ENCODE measurements around the gene MAP3K8.

DNA sequence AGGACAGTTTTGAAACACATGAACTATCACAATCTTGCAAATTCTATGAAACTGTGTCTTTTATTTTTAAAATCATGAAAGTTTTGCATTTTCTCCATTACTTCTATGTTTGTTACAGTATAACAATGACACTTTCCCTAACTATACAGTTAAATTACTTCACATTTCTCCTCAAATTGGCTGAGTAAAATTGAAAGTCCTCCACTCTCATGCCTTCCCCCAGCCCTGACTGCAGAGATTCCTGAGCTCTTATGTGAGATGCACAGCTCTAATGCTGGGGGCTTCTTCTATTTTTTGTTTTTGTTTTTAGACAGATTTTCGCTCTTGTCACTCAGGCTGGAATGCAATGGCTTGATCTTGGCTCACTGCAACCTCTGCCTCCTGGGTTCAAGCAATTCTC is 22.7 kb upstream of the MAP3K8 start:
- TF ChIP-seq, protein P1, sequence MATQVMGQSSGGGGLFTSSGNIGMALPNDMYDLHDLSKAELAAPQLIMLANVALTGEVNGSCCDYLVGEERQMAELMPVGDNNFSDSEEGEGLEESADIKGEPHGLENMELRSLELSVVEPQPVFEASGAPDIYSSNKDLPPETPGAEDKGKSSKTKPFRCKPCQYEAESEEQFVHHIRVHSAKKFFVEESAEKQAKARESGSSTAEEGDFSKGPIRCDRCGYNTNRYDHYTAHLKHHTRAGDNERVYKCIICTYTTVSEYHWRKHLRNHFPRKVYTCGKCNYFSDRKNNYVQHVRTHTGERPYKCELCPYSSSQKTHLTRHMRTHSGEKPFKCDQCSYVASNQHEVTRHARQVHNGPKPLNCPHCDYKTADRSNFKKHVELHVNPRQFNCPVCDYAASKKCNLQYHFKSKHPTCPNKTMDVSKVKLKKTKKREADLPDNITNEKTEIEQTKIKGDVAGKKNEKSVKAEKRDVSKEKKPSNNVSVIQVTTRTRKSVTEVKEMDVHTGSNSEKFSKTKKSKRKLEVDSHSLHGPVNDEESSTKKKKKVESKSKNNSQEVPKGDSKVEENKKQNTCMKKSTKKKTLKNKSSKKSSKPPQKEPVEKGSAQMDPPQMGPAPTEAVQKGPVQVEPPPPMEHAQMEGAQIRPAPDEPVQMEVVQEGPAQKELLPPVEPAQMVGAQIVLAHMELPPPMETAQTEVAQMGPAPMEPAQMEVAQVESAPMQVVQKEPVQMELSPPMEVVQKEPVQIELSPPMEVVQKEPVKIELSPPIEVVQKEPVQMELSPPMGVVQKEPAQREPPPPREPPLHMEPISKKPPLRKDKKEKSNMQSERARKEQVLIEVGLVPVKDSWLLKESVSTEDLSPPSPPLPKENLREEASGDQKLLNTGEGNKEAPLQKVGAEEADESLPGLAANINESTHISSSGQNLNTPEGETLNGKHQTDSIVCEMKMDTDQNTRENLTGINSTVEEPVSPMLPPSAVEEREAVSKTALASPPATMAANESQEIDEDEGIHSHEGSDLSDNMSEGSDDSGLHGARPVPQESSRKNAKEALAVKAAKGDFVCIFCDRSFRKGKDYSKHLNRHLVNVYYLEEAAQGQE (IDR thresholded peaks at IDR 0.05; ENCODE audit: insufficient read depth in 1 of 2, low read depth in 2 of 2, low read length in 1 of 2): no peak
- TF ChIP-seq, protein P2, sequence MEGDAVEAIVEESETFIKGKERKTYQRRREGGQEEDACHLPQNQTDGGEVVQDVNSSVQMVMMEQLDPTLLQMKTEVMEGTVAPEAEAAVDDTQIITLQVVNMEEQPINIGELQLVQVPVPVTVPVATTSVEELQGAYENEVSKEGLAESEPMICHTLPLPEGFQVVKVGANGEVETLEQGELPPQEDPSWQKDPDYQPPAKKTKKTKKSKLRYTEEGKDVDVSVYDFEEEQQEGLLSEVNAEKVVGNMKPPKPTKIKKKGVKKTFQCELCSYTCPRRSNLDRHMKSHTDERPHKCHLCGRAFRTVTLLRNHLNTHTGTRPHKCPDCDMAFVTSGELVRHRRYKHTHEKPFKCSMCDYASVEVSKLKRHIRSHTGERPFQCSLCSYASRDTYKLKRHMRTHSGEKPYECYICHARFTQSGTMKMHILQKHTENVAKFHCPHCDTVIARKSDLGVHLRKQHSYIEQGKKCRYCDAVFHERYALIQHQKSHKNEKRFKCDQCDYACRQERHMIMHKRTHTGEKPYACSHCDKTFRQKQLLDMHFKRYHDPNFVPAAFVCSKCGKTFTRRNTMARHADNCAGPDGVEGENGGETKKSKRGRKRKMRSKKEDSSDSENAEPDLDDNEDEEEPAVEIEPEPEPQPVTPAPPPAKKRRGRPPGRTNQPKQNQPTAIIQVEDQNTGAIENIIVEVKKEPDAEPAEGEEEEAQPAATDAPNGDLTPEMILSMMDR (IDR thresholded peaks at IDR 0.05): no peak
- no peak for TF ChIP-seq TCF7L2 (IDR thresholded peaks at IDR 0.05; ENCODE audit: low read depth, low read length)

Measured in Panc1 (cell line).